ENCODE data around the gene ATOH8.

Gene ATOH8

GRCh38 chr2:85804583-85804982 lies 50.8 kb downstream of the ATOH8 start:
- no peaks in the 10 kb centered on the region for H3K4me1 Mint-ChIP-seq
- no peak overlapping the region for H3K4me3 Mint-ChIP-seq
- peak; percentile 74 for TF ChIP-seq CTCF (IDR thresholded peaks at IDR 0.05)
- no peak for DNase-seq
- no peaks in the 10 kb centered on the region for H3K36me3 Mint-ChIP-seq (ENCODE audit: low read depth)
- H3K27ac Mint-ChIP-seq = no peak overlapping the region
- peaks cover 14% of the 10 kb centered on the region for H3K9me3 Mint-ChIP-seq
- peaks cover 13% of the 10 kb centered on the region for H3K27me3 Mint-ChIP-seq (ENCODE audit: low read depth, poor library complexity)

GRCh38 chr2:85806358-85807118 lies 52.7 kb downstream of the ATOH8 start:
- peaks cover 5% of the 10 kb centered on the region for H3K9me3 Mint-ChIP-seq
- no peak for TF ChIP-seq CTCF (IDR thresholded peaks at IDR 0.05)
- no peak for DNase-seq
- no peaks in the 10 kb centered on the region for H3K36me3 Mint-ChIP-seq (ENCODE audit: low read depth)
- H3K4me1 Mint-ChIP-seq = peaks cover 13% of the 10 kb centered on the region
- no peak overlapping the region for H3K4me3 Mint-ChIP-seq
- peaks cover 11% of the 10 kb centered on the region for H3K27me3 Mint-ChIP-seq (ENCODE audit: low read depth, poor library complexity)
- H3K27ac Mint-ChIP-seq = no peak overlapping the region

GRCh38 chr2:85807756-85808155 lies 54.0 kb downstream of the ATOH8 start:
- no peak for TF ChIP-seq CTCF (IDR thresholded peaks at IDR 0.05)
- no peak for DNase-seq
- no peak overlapping the region for H3K4me3 Mint-ChIP-seq
- H3K36me3 Mint-ChIP-seq (ENCODE audit: low read depth) = no peaks in the 10 kb centered on the region
- H3K27ac Mint-ChIP-seq = no peak overlapping the region
- peaks cover 13% of the 10 kb centered on the region for H3K4me1 Mint-ChIP-seq
- peaks cover 13% of the 10 kb centered on the region for H3K27me3 Mint-ChIP-seq (ENCODE audit: low read depth, poor library complexity)
- H3K9me3 Mint-ChIP-seq = no peaks in the 10 kb centered on the region

GRCh38 chr2:85810371-85811179 lies 56.8 kb downstream of the ATOH8 start:
- no peaks in the 10 kb centered on the region for H3K9me3 Mint-ChIP-seq
- TF ChIP-seq CTCF (IDR thresholded peaks at IDR 0.05) = no peak
- DNase-seq = no peak
- H3K4me1 Mint-ChIP-seq = peaks cover 21% of the 10 kb centered on the region
- H3K27me3 Mint-ChIP-seq (ENCODE audit: low read depth, poor library complexity) = peaks cover 19% of the 10 kb centered on the region
- H3K27ac Mint-ChIP-seq = peak overlapping the region; percentile 57
- H3K4me3 Mint-ChIP-seq = no peak overlapping the region
- no peaks in the 10 kb centered on the region for H3K36me3 Mint-ChIP-seq (ENCODE audit: low read depth)

GRCh38 chr2:85811180-85812093 lies 57.6 kb downstream of the ATOH8 start:
- DNase-seq = no peak
- H3K9me3 Mint-ChIP-seq = no peaks in the 10 kb centered on the region

More at GRCh38 chr2:85811180-85812093, 57.6 kb downstream of the ATOH8 start:
- Mint-ChIP-seq H3K27ac (no peak overlapping the region), H3K4me1 (peaks cover 21% of the 10 kb centered on the region), H3K4me3 (no peak overlapping the region), H3K27me3 (ENCODE audit: low read depth, poor library complexity) (peaks cover 17% of the 10 kb centered on the region), H3K36me3 (ENCODE audit: low read depth) (no peaks in the 10 kb centered on the region)
- no peak for TF ChIP-seq CTCF (IDR thresholded peaks at IDR 0.05)

Measured in nephron progenitor cell (in vitro differentiated cells).